ENCODE results near the gene TANK. TPM values are rescaled to one million over a fixed set of nuclear protein-coding genes. Genes with fewer than 3 reads are reported as not detected.

The TANK gene
- total RNA-seq, 1 experiment from 2014 or later: 52.5 TPM

DNA sequence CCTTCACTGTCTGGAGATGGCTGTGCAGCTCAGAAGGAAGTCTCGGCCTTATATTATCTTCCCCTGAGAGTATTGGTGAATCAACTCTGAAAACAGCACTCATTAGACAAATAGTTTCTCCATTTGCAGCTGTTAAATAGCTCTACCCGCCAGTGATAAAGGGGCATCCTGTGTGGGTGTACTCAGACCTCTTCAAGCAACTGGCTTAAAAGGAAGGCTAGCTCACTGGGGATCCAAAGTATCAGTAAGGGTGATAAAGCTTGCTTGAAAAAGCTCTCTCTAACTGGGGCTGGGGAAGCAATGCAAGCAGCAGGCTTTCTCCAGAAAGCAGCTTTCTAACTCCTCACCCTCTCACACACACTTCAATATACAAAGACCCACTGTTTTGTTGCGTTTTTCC, 83.1 kb downstream of the TANK start:
- no peaks in the 10 kb centered on the region for H3K9me2 ChIP-seq (ENCODE audit: insufficient read depth)
- H4K20me1 ChIP-seq (ENCODE audit: insufficient read depth): no peaks in the 10 kb centered on the region
- intact Hi-C loops (cut with micrococcal nuclease): no loop called here
- ChIA-PET CTCF (no interaction called here), POLR2A (interaction anchor here (1.0 kb wide), 1 partner anchor 10 kb away, joined by 5 read pairs; no protein-coding TSS in a partner anchor), RAD21 (ENCODE audit: low non-redundant PET in 1 of 2, low total read pairs in 2 of 2, uncharacterized antibody in 2 of 2, unreplicated experiment in 2 of 2) (no interaction called here)
- no peaks in the 10 kb centered on the region for H3K36me3 ChIP-seq (ENCODE audit: control insufficient read depth in 1 of 2, insufficient read depth in 2 of 2, low read length in 2 of 2)
- no TSS peak for BruUV-seq (replicated peaks)
- no peak overlapping the region for H3K27ac ChIP-seq (ENCODE audit: low read depth, low read length)
- peak overlapping the region; percentile 58 to 59; a peak in 2 of 4 replicates for H3K4me3 ChIP-seq (replicated peaks in 1 of 2; ENCODE audit: low read depth in 1 of 2, low read length in 2 of 2)
- H3K4me2 ChIP-seq (ENCODE audit: low read length): peak overlapping the region; percentile 74
- H3K27me3 ChIP-seq (ENCODE audit: insufficient read depth, low read length): no peaks in the 10 kb centered on the region
- H3K9me3 ChIP-seq (ENCODE audit: control insufficient read depth in 1 of 2, insufficient read depth in 1 of 2, low read depth in 1 of 2, low read length in 2 of 2): no peaks in the 10 kb centered on the region
- peaks cover 13 to 15% of the 10 kb centered on the region in 2 experiments for H3K4me1 ChIP-seq (ENCODE audit: control insufficient read depth in 1 of 2, insufficient read depth in 2 of 2, low read length in 2 of 2)
- DNase-seq (ENCODE audit: low read depth, low spot score) (no peak), ATAC-seq (no peak)
- H3K9ac ChIP-seq (ENCODE audit: low read length): peak overlapping the region; percentile 68
- no peak overlapping the region for H2AFZ ChIP-seq (ENCODE audit: low read depth, low read length, poor library complexity, severe bottlenecking)
- H3K79me2 ChIP-seq (ENCODE audit: insufficient read depth, low read length): peaks cover 5% of the 10 kb centered on the region; the same call in 1 of the 2 replicates
- TF ChIP-seq, protein P1, sequence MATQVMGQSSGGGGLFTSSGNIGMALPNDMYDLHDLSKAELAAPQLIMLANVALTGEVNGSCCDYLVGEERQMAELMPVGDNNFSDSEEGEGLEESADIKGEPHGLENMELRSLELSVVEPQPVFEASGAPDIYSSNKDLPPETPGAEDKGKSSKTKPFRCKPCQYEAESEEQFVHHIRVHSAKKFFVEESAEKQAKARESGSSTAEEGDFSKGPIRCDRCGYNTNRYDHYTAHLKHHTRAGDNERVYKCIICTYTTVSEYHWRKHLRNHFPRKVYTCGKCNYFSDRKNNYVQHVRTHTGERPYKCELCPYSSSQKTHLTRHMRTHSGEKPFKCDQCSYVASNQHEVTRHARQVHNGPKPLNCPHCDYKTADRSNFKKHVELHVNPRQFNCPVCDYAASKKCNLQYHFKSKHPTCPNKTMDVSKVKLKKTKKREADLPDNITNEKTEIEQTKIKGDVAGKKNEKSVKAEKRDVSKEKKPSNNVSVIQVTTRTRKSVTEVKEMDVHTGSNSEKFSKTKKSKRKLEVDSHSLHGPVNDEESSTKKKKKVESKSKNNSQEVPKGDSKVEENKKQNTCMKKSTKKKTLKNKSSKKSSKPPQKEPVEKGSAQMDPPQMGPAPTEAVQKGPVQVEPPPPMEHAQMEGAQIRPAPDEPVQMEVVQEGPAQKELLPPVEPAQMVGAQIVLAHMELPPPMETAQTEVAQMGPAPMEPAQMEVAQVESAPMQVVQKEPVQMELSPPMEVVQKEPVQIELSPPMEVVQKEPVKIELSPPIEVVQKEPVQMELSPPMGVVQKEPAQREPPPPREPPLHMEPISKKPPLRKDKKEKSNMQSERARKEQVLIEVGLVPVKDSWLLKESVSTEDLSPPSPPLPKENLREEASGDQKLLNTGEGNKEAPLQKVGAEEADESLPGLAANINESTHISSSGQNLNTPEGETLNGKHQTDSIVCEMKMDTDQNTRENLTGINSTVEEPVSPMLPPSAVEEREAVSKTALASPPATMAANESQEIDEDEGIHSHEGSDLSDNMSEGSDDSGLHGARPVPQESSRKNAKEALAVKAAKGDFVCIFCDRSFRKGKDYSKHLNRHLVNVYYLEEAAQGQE (IDR thresholded peaks at IDR 0.05; ENCODE audit: low read depth): no peak
- TF ChIP-seq CEBPB (IDR thresholded peaks at IDR 0.05; ENCODE audit: low read depth) (no peak), EZH2 (IDR thresholded peaks at IDR 0.05) (no peak), SP1 (IDR thresholded peaks at IDR 0.05; ENCODE audit: low read depth) (no peak)

DNA sequence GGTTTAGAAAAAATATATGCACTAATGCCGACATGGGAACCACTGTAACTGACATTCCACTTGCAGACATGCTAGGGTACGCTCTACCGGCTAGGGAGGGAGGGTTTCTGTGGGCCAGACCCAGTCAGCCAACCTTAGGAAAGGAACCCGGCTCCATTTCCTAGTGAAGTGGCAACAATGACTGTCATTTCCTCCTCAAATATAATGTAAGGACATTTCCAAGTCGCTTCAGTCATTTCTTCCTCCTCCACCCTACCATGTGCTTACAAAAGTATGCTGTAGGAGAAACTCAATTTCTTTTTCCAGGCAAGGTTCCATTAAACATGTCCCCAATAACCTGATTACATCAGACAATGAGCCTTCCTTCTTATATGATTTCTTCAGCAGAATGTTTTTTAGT, 83.7 kb downstream of the TANK start:
- Histone ChIP-seq H3K4me3 (replicated peaks in 1 of 2; ENCODE audit: low read depth in 1 of 2, low read length in 2 of 2) (peak overlapping the region; percentile 58 to 59), H4K20me1 (ENCODE audit: insufficient read depth) (no peaks in the 10 kb centered on the region), H2AFZ (ENCODE audit: low read depth, low read length, poor library complexity, severe bottlenecking) (no peak overlapping the region), H3K4me1 (ENCODE audit: control insufficient read depth in 1 of 2, insufficient read depth in 2 of 2, low read length in 2 of 2) (peaks cover 13 to 15% of the 10 kb centered on the region in 2 experiments), H3K27me3 (ENCODE audit: insufficient read depth, low read length) (no peaks in the 10 kb centered on the region), H3K9ac (ENCODE audit: low read length) (peak overlapping the region; percentile 68), H3K79me2 (ENCODE audit: insufficient read depth, low read length) (peaks cover 5% of the 10 kb centered on the region; the same call in 1 of the 2 replicates), H3K4me2 (ENCODE audit: low read length) (peak overlapping the region; percentile 74), H3K9me3 (ENCODE audit: control insufficient read depth in 1 of 2, insufficient read depth in 1 of 2, low read depth in 1 of 2, low read length in 2 of 2) (no peaks in the 10 kb centered on the region), H3K36me3 (ENCODE audit: control insufficient read depth in 1 of 2, insufficient read depth in 2 of 2, low read length in 2 of 2) (no peaks in the 10 kb centered on the region), H3K27ac (ENCODE audit: low read depth, low read length) (peak overlapping the region; percentile 63), H3K9me2 (ENCODE audit: insufficient read depth) (no peaks in the 10 kb centered on the region)
- ChIA-PET RAD21 (ENCODE audit: low non-redundant PET in 1 of 2, low total read pairs in 2 of 2, uncharacterized antibody in 2 of 2, unreplicated experiment in 2 of 2) (no interaction called here), CTCF (no interaction called here), POLR2A (no interaction called here)
- ATAC-seq (no peak), DNase-seq (ENCODE audit: low read depth, low spot score) (no peak)
- TSS peak; percentile 84 for BruUV-seq (replicated peaks)
- intact Hi-C loops (cut with micrococcal nuclease): no loop called here
- TF ChIP-seq ZFX (IDR thresholded peaks at IDR 0.05) (no peak), ZNF274 (IDR thresholded peaks at IDR 0.05; ENCODE audit: low read depth, low read length) (no peak), POLR2AphosphoS5 (IDR thresholded peaks at IDR 0.05; ENCODE audit: low read depth, low read length) (no peak), SP1 (IDR thresholded peaks at IDR 0.05; ENCODE audit: low read depth) (no peak), CEBPB (IDR thresholded peaks at IDR 0.05; ENCODE audit: low read depth) (no peak), SRF (IDR thresholded peaks at IDR 0.05; ENCODE audit: low read depth) (no peak), RAD21 (IDR thresholded peaks at IDR 0.05; ENCODE audit: low read depth) (no peak), YY1 (IDR thresholded peaks at IDR 0.05; ENCODE audit: extremely low read depth, insufficient replicate concordance, low read depth, low read length) (no peak), TCF7L2 (IDR thresholded peaks at IDR 0.05; ENCODE audit: borderline replicate concordance, extremely low read depth, insufficient read depth, insufficient read length) (no peak), POLR2A (IDR thresholded peaks at IDR 0.05; ENCODE audit: borderline replicate concordance, extremely low read depth, insufficient read depth, insufficient read length) (no peak), EZH2phosphoT487 (IDR thresholded peaks at IDR 0.05; ENCODE audit: borderline replicate concordance) (no peak), EZH2 (IDR thresholded peaks at IDR 0.05) (no peak)
- TF ChIP-seq, protein P2, sequence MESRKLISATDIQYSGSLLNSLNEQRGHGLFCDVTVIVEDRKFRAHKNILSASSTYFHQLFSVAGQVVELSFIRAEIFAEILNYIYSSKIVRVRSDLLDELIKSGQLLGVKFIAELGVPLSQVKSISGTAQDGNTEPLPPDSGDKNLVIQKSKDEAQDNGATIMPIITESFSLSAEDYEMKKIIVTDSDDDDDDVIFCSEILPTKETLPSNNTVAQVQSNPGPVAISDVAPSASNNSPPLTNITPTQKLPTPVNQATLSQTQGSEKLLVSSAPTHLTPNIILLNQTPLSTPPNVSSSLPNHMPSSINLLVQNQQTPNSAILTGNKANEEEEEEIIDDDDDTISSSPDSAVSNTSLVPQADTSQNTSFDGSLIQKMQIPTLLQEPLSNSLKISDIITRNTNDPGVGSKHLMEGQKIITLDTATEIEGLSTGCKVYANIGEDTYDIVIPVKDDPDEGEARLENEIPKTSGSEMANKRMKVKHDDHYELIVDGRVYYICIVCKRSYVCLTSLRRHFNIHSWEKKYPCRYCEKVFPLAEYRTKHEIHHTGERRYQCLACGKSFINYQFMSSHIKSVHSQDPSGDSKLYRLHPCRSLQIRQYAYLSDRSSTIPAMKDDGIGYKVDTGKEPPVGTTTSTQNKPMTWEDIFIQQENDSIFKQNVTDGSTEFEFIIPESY (IDR thresholded peaks at IDR 0.05; ENCODE audit: extremely low read depth, insufficient replicate concordance, low read length): no peak

Measured in HCT116 (cell line).